Thoracic aorta (tissue), 2 donors: ENCODE results near the gene CACNG4. TPM values are rescaled to one million over a fixed set of nuclear protein-coding genes. Genes with fewer than 3 reads are reported as not detected.

Source experiments
- ATAC-seq: fragments of 150-250 bp; one replicate; pipeline ENCODE4 v1.8.0; 2017; ENCODE audit warnings: low read depth; ENCODE audit not compliant: insufficient number of reproducible peaks, low FRiP score
- DNase-seq: peaks from one replicate; pipeline ENCODE4 v3.0.0-alpha.2; 2020; ENCODE audit warnings: low spot score
- H3K27ac ChIP-seq, 2 donors: fragments of 200-600 bp; sonication (generic); 1 replicate in 1 of 2; 2 replicates in 1 of 2; pipeline ENCODE4 v1.5.1; 2016; ENCODE audit warnings: mild to moderate bottlenecking in 2 of 2, moderate library complexity in 2 of 2
- H3K27me3 ChIP-seq: fragments of 200-600 bp; sonication (generic); replicated peaks from 2 replicates; pipeline ENCODE4 v1.6.0; 2016; ENCODE audit warnings: mild to moderate bottlenecking; ENCODE audit not compliant: insufficient read depth
- H3K36me3 ChIP-seq: fragments of 200-600 bp; sonication (generic); one replicate; pipeline ENCODE4 v1.5.1; 2016
- H3K4me1 ChIP-seq, 2 donors: fragments of 200-600 bp; sonication (generic); 1 replicate in 1 of 2; 2 replicates in 1 of 2; pipeline versions ENCODE4 v1.5.1 to v1.6.0; 2016; ENCODE audit warnings: low read depth in 2 of 2, mild to moderate bottlenecking in 1 of 2; ENCODE audit not compliant: control insufficient read depth in 1 of 2
- H3K4me3 ChIP-seq: fragments of 200-600 bp; sonication (generic); 2 replicates; pipeline ENCODE4 v1.5.1; 2016; ENCODE audit warnings: mild to moderate bottlenecking
- H3K9me3 ChIP-seq: fragments of 200-600 bp; sonication (generic); 2 replicates; pipeline ENCODE4 v1.5.1; 2016
- total RNA-seq, 2 donors: library from RNA; depleted of rRNA; stranded (reverse); fragments of >200 nt; gene quantifications; one replicate each; pipeline versions ENCODE4 v1.1.0 to v1.2.3, GENCODE V29; 2016
- TF ChIP-seq, protein P1 (sequence below): fragments of 200-600 bp; sonication (generic); IDR thresholded peaks from one replicate; pipeline ENCODE4 v1.5.1; 2019; ENCODE audit warnings: antibody characterized with exemption

Gene CACNG4
- total RNA-seq, 2 donors from 2014 or later = not detected

DNA sequence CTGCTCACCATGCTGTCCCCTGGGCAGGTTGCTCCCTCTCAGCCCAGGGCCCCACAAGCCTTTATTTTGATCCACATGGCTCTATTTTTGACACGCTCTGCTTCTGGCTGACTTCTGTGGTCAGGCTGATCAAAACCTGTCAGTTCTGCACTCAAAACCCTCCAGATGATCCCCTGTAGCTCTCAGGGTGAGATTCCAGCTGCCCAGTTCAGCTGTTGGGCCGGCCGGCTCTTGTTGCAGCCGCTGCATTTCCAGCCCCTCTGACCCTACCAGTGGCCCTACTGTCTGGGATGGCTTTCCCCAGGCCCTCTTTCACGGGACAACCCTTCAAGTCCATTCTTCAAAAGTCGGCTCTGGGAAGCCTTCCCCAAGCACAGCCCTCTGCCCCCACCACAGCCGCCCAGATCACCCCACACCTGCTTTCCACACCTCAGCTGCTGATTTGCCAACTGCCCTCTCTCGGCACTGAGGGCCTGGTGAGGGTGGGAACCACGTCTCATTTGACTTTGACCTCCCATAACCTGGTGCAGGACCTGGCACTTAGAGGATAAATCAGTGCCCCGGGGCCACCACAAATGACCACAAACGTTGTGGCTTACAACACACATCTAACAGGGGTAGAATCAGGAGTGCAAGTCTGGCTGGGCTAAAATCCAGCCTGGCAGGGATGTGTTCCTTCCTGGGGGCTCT, 16.3 kb upstream of the CACNG4 start:
- ATAC-seq = no peak

DNA sequence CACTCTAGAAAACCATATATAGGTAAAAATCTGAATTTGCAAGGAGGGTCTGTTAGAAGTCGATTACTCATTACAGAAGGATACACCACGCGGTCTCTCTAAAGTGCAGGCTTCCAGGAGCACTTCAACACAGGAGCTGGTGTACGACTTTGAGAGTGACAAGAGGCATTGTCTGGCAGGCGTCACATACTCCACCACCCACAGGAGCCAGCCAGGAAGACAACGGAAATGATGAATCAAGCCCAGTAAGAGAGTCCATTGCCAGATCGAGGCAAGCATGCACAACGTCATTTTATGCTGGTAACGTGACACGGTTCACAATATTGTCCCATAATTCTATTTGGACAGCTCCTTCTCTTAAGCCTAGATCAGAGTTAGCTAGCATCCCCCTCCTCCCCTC, 15.0 kb upstream of the CACNG4 start:
- Histone ChIP-seq H3K27me3 (no peaks in the 10 kb centered on the region), H3K27ac (no peak overlapping the region), H3K9me3 (no peaks in the 10 kb centered on the region), H3K4me3 (no peak overlapping the region), H3K36me3 (no peaks in the 10 kb centered on the region), H3K4me1 (no peaks in the 10 kb centered on the region)
- ATAC-seq (no peak), DNase-seq (no peak)
- TF ChIP-seq, protein P1, sequence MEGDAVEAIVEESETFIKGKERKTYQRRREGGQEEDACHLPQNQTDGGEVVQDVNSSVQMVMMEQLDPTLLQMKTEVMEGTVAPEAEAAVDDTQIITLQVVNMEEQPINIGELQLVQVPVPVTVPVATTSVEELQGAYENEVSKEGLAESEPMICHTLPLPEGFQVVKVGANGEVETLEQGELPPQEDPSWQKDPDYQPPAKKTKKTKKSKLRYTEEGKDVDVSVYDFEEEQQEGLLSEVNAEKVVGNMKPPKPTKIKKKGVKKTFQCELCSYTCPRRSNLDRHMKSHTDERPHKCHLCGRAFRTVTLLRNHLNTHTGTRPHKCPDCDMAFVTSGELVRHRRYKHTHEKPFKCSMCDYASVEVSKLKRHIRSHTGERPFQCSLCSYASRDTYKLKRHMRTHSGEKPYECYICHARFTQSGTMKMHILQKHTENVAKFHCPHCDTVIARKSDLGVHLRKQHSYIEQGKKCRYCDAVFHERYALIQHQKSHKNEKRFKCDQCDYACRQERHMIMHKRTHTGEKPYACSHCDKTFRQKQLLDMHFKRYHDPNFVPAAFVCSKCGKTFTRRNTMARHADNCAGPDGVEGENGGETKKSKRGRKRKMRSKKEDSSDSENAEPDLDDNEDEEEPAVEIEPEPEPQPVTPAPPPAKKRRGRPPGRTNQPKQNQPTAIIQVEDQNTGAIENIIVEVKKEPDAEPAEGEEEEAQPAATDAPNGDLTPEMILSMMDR = no peak

More for the DNA sequence above, 16.3 kb upstream of the CACNG4 start:
- H3K4me1 ChIP-seq = no peaks in the 10 kb centered on the region
- H3K27ac ChIP-seq = no peak overlapping the region
- H3K27me3 ChIP-seq = no peaks in the 10 kb centered on the region
- no peaks in the 10 kb centered on the region for H3K9me3 ChIP-seq
- DNase-seq = no peak
- TF ChIP-seq, protein P1 = no peak
- no peak overlapping the region for H3K4me3 ChIP-seq
- H3K36me3 ChIP-seq = no peaks in the 10 kb centered on the region

GRCh38 chr17:66950325-66950724, 14.2 kb upstream of the CACNG4 start:
- H3K27ac ChIP-seq = no peak overlapping the region
- H3K4me1 ChIP-seq = no peaks in the 10 kb centered on the region
- H3K4me3 ChIP-seq = no peak overlapping the region
- no peak for ATAC-seq
- H3K36me3 ChIP-seq = no peaks in the 10 kb centered on the region
- no peaks in the 10 kb centered on the region for H3K27me3 ChIP-seq
- no peak for DNase-seq
- TF ChIP-seq, protein P1 = no peak
- no peaks in the 10 kb centered on the region for H3K9me3 ChIP-seq

DNA sequence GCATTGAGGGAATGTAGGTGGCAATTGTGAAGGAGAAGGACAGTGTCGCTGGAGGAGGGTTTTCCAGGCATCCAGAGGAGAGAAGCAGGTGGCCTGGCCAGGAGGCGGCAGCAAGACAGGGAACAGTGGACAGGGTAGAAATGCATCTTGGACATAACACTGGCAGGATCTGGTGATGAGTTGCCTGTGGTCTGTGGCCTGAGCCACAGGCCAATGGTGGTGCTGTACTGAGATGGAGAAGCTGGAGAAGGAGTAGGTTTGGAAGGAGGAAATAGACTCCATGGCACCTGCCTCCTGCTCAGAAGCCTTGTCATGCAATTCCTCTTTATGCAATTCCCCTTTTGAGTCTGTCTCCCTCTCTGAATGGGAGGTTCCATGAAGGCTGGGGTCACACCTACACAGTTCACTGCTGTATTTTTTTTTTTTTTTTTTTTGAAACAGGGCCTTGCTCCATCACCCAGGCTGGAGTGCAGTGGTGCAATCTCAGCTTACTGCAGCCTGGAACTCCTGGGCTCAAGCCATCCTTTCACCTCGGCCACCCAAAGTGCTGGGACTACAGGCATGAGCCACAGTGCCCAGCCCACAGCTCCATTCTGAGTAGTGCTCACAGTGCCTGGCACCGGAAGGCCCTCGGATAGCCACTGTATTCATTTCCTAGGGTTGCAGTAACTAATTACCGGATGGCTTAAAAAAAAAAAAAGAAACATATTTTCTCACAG, 13.5 kb upstream of the CACNG4 start:
- no peaks in the 10 kb centered on the region for H3K27me3 ChIP-seq
- DNase-seq (no peak), ATAC-seq (no peak)
- H3K9me3 ChIP-seq = no peaks in the 10 kb centered on the region
- no peak overlapping the region for H3K4me3 ChIP-seq
- H3K27ac ChIP-seq = no peak overlapping the region
- TF ChIP-seq, protein P1 = no peak
- H3K4me1 ChIP-seq = no peaks in the 10 kb centered on the region
- H3K36me3 ChIP-seq = no peaks in the 10 kb centered on the region

DNA sequence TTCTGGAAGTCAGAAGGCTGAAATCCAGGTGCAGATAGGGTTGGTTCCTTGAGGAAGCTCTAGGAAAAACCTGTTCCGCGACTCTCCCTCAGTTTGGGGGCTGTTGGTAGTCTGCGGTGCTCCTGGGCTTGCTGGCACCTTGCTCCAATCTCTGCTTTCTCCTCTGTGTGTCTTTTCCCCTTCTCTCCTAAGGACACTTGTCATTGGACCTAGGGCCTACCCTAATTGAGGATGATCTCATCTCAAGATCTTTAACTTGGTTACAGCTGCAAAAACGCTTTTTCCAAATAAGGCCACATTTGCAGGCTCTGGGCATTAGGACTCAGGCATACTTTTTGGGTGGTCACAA, 12.9 kb upstream of the CACNG4 start:
- ATAC-seq = no peak
- no peaks in the 10 kb centered on the region for H3K4me1 ChIP-seq
- TF ChIP-seq, protein P1 = no peak
- H3K4me3 ChIP-seq = no peak overlapping the region
- no peak for DNase-seq
- no peaks in the 10 kb centered on the region for H3K27me3 ChIP-seq
- H3K36me3 ChIP-seq = no peaks in the 10 kb centered on the region
- no peak overlapping the region for H3K27ac ChIP-seq
- H3K9me3 ChIP-seq = no peaks in the 10 kb centered on the region
